Neutrophil (primary cell): ENCODE measurements around the gene COL6A6.

Experiments used
- H3K27ac ChIP-seq: fragments of 200-600 bp; sonication (generic); 2 replicates; pipeline ENCODE4 v1.5.1; 2016; ENCODE audit warnings: mild to moderate bottlenecking, moderate library complexity
- H3K27me3 ChIP-seq: fragments of 200-600 bp; sonication (generic); 2 replicates; pipeline ENCODE4 v1.6.0; 2016; ENCODE audit warnings: mild to moderate bottlenecking
- H3K36me3 ChIP-seq: fragments of 200-600 bp; sonication (generic); 2 replicates; pipeline ENCODE4 v1.5.1; 2017
- H3K4me1 ChIP-seq, 2 experiments: fragments of 200-600 bp in 1 of 2; sonication (generic) in 1 of 2; 1 replicate in 1 of 2; 2 replicates in 1 of 2; pipeline versions ENCODE4 v1.5.1 to v1.6.1; 2013 to 2016; ENCODE audit warnings: low read depth in 1 of 2, low read length in 1 of 2, mild to moderate bottlenecking in 1 of 2, moderate library complexity in 1 of 2; ENCODE audit not compliant: control insufficient read depth in 1 of 2, insufficient read depth in 1 of 2
- H3K4me3 ChIP-seq, 2 experiments: fragments of 200-600 bp in 1 of 2; sonication (generic) in 1 of 2; 1 replicate in 1 of 2; 2 replicates in 1 of 2; pipeline ENCODE4 v1.5.1; 2013 to 2016; ENCODE audit warnings: low read depth in 1 of 2, low read length in 1 of 2, mild to moderate bottlenecking in 1 of 2, moderate library complexity in 1 of 2
- H3K9me3 ChIP-seq: fragments of 200-600 bp; sonication (generic); 2 replicates; pipeline ENCODE4 v1.5.1; 2016
- TF ChIP-seq, protein P1 (sequence below): fragments of 200-600 bp; sonication (generic); IDR thresholded peaks from 2 replicates; pipeline ENCODE4 v1.5.1; 2016; ENCODE audit warnings: antibody characterized with exemption

COL6A6 gene

DNA sequence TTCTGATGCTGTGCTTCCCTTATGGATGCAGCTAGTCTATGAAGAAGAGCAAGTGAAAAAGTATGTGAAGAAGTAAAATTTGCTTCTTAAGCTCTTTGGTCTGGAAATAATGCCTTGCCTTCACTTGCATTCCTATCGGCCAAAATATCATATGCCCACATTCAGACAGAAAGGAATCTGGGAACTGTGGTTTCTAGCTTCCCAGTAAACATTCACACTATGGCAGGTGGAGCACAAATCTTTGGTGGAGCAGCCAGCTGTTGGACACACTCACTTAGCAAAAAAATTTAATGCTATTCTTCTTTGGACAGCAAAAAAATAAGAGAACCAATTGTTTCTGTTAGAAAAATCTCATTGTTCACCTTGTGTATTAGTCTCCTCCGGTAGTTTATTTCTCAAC lies 12.3 kb upstream of the COL6A6 start:
- Histone ChIP-seq H3K9me3 (no peaks in the 10 kb centered on the region), H3K4me1 (no peaks in the 10 kb centered on the region)
- TF ChIP-seq, protein P1, sequence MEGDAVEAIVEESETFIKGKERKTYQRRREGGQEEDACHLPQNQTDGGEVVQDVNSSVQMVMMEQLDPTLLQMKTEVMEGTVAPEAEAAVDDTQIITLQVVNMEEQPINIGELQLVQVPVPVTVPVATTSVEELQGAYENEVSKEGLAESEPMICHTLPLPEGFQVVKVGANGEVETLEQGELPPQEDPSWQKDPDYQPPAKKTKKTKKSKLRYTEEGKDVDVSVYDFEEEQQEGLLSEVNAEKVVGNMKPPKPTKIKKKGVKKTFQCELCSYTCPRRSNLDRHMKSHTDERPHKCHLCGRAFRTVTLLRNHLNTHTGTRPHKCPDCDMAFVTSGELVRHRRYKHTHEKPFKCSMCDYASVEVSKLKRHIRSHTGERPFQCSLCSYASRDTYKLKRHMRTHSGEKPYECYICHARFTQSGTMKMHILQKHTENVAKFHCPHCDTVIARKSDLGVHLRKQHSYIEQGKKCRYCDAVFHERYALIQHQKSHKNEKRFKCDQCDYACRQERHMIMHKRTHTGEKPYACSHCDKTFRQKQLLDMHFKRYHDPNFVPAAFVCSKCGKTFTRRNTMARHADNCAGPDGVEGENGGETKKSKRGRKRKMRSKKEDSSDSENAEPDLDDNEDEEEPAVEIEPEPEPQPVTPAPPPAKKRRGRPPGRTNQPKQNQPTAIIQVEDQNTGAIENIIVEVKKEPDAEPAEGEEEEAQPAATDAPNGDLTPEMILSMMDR, result no peak

DNA sequence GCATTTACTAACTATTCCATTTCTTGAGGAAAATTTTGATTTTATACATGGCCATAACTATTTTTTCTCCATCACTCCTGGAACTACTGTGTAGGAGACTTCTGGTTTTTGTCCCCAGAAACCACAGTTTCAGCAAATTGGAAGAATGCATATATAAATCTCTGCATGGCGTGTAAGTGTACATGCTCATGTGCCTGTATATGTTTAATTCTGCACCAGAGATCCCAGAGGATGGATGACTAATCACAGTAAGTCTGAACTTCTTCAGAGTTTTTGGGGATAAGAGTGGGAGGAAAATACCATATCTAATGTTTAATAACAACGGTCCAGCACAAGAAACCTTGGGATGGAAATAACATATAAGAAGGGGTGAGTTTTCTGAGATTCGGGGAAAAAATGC lies 10.9 kb upstream of the COL6A6 start:
- H3K36me3 ChIP-seq, result no peaks in the 10 kb centered on the region
- H3K4me1 ChIP-seq, result no peaks in the 10 kb centered on the region
- H3K27me3 ChIP-seq, result peaks cover 23% of the 10 kb centered on the region
- TF ChIP-seq, protein P1, result no peak
- no peak overlapping the region for H3K4me3 ChIP-seq
- H3K27ac ChIP-seq, result no peak overlapping the region
- no peaks in the 10 kb centered on the region for H3K9me3 ChIP-seq

More for the DNA sequence above, 12.3 kb upstream of the COL6A6 start:
- Histone ChIP-seq H3K36me3 (no peaks in the 10 kb centered on the region), H3K4me3 (no peak overlapping the region), H3K27ac (no peak overlapping the region), H3K27me3 (peaks cover 23% of the 10 kb centered on the region)

DNA sequence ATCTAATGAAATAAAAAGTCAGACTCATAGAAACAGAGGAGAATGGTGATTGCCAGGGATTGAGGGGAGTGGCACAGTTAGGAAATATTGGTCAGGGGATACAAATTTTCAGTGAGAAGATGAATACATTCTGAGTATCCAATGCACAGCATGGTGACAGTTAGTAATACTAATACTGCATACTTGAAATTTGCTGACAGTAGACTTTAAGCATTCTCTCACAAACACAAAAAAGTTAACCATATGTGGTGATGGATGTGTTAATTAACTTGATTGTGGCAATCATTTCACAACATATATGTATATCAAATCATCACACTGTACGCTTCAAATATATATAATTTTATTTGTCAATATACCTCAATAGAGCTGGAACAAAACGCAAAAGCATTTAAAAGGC lies 9.2 kb upstream of the COL6A6 start:
- peaks cover 23% of the 10 kb centered on the region for H3K27me3 ChIP-seq
- no peak overlapping the region for H3K4me3 ChIP-seq
- H3K36me3 ChIP-seq, result no peaks in the 10 kb centered on the region
- no peak overlapping the region for H3K27ac ChIP-seq
- no peaks in the 10 kb centered on the region for H3K4me1 ChIP-seq
- TF ChIP-seq, protein P1, result no peak
- H3K9me3 ChIP-seq, result no peaks in the 10 kb centered on the region

DNA sequence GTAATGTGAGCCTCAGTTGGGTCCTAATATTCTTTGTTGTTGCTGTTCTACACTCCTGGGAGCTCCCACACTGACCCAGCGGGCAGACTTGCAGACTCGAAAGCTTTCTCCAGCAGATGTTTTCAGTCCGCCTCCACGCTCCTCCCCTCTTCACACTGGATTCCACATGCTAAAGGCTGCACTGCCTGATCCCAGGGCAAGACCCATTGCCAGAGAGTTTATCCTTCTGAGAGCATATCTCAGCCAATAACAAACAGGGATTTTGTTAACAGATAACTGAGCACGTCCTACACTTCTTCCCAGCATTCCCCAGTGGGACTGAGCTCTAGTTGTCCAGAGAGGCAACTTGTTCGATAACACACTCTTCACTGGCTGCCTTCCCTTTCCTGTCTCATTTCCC lies 8.0 kb upstream of the COL6A6 start:
- Histone ChIP-seq H3K4me3 (no peak overlapping the region), H3K9me3 (no peaks in the 10 kb centered on the region), H3K27me3 (peaks cover 33% of the 10 kb centered on the region), H3K4me1 (no peaks in the 10 kb centered on the region), H3K27ac (no peak overlapping the region), H3K36me3 (no peaks in the 10 kb centered on the region)
- TF ChIP-seq, protein P1, result no peak

DNA sequence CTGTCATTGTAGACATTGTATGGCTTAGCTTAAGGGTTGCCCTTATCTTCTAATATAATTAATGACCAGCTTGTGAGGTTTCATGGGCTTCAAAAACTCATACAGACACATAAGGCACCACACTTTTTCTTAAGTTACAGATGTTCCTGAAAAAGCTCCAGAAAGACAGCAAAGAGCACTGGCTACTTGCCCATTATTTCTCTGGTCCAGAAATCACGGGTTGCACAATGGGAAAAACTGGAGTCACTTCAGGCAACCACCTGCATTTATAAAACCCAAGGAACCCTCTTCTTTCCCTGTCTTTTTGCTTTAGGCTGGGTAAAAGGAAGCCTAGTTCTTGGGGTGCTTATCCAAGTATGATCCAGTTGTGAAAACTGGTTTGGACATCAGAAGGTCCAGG lies 2.3 kb upstream of the COL6A6 start:
- H3K9me3 ChIP-seq, result no peaks in the 10 kb centered on the region
- H3K36me3 ChIP-seq, result no peaks in the 10 kb centered on the region
- no peaks in the 10 kb centered on the region for H3K4me1 ChIP-seq
- no peak overlapping the region for H3K27ac ChIP-seq
- TF ChIP-seq, protein P1, result no peak
- H3K4me3 ChIP-seq, result no peak overlapping the region
- H3K27me3 ChIP-seq, result peaks cover 67% of the 10 kb centered on the region

DNA sequence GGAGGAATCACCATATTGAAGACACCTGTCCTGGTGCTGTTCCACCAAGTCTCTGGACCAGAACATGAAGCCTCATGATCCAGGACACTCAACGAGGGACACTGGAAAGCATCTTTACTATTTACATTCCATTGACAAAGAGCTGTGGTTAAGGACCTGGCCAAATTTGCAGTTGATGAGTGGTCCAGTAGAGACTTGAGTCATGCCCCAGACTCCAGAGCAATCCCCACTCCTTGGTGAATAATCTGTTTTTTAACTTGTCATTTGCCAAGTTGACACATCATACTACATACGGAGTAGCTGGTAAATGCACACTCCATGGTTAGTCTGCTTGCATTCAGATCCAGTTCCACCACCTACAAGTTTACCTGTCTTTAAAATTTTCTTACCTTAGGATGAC lies 1.2 kb upstream of the COL6A6 start:
- H3K9me3 ChIP-seq, result no peaks in the 10 kb centered on the region
- TF ChIP-seq, protein P1, result no peak
- H3K36me3 ChIP-seq, result no peaks in the 10 kb centered on the region
- no peaks in the 10 kb centered on the region for H3K4me1 ChIP-seq
- H3K4me3 ChIP-seq, result no peak overlapping the region
- H3K27me3 ChIP-seq, result peaks cover 77% of the 10 kb centered on the region
- H3K27ac ChIP-seq, result no peak overlapping the region
